WERI-Rb-1 (cell line): ENCODE results near the gene PCGF3.

Source experiments
- DNase-seq: peaks from one replicate; pipeline ENCODE4 v3.0.0-alpha.2; 2020
- H3K27ac ChIP-seq: fragments of 250-450 bp; sonication (Bioruptor Pico); 2 replicates; pipeline ENCODE4 v1.5.1; 2020; ENCODE audit warnings: mild to moderate bottlenecking, moderate library complexity
- H3K27me3 ChIP-seq: fragments of 250-450 bp; sonication (Bioruptor Pico); 2 replicates; pipeline ENCODE4 v1.5.1; 2021; ENCODE audit warnings: mild to moderate bottlenecking, low read depth, moderate library complexity; ENCODE audit not compliant: insufficient read depth, severe bottlenecking
- H3K36me3 ChIP-seq: fragments of 250-450 bp; sonication (Bioruptor Pico); 2 replicates; pipeline ENCODE4 v1.5.1; 2020; ENCODE audit warnings: mild to moderate bottlenecking, moderate library complexity
- H3K4me3 ChIP-seq: 2 replicates; pipeline ENCODE4 v1.5.1; 2011; ENCODE audit warnings: low read depth, mild to moderate bottlenecking, control low read depth, low read length
- H3K9me3 ChIP-seq: fragments of 250-450 bp; sonication (Bioruptor Pico); 2 replicates; pipeline ENCODE4 v1.5.1; 2021; ENCODE audit warnings: mild to moderate bottlenecking, moderate library complexity; ENCODE audit not compliant: severe bottlenecking
- CTCF ChIP-seq: IDR thresholded peaks from 2 replicates; pipeline ENCODE4 v1.5.1; 2011; ENCODE audit warnings: low read depth, mild to moderate bottlenecking, control low read depth, inconsistent platforms, low read length

The PCGF3 gene

DNA sequence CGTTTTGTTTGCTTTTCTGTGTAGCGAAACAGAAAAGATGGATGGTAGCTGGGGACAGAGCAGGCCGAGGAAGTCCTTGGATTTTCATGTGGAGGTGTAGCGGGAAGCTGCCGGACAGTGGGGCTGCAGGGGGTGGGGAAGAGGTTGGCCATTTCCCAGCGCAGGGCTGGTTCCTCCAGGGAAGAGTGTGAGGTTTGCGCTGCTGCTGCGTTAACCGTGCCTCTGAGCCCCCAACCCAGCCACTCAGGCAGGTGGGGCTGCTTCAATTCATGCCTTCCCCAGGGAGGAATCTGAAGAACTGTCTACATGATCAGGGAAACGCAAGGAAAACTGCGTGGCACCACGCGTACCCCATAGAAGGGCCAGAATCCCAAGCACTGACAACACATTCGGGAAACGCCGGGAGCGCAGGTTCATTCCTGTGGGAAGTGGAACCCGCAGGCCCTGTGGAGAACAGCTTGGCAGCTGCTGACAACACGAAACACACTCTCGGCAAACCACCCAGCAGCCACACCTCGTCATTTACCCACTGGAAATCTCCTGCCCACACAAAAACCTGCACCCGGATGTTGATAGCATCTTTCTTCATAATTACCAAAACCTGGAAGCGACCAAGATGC is 57.7 kb downstream of the PCGF3 start:
- no peak overlapping the region for H3K4me3 ChIP-seq
- H3K27me3 ChIP-seq, result no peaks in the 10 kb centered on the region
- peaks cover 8% of the 10 kb centered on the region for H3K9me3 ChIP-seq
- H3K36me3 ChIP-seq, result peaks cover 77% of the 10 kb centered on the region
- TF ChIP-seq CTCF, result no peak
- H3K27ac ChIP-seq, result peak overlapping the region; percentile 18; the same call in 1 of the 2 replicates
- DNase-seq, result no peak

- no peak overlapping the region for H3K27ac ChIP-seq
- DNase-seq, result no peak
- no peaks in the 10 kb centered on the region for H3K27me3 ChIP-seq
- peaks cover 83% of the 10 kb centered on the region for H3K36me3 ChIP-seq
- no peak overlapping the region for H3K4me3 ChIP-seq
- no peak for TF ChIP-seq CTCF
- peaks cover 8% of the 10 kb centered on the region for H3K9me3 ChIP-seq
Measured at GRCh38 chr4:763922-764321, 58.3 kb downstream of the PCGF3 start.

GRCh38 chr4:764405-765169 is 59.0 kb downstream of the PCGF3 start:
- TF ChIP-seq CTCF, result no peak
- DNase-seq, result no peak
- Histone ChIP-seq H3K9me3 (peaks cover 8% of the 10 kb centered on the region), H3K36me3 (peaks cover 90% of the 10 kb centered on the region), H3K4me3 (no peak overlapping the region), H3K27me3 (no peaks in the 10 kb centered on the region), H3K27ac (no peak overlapping the region)

DNA sequence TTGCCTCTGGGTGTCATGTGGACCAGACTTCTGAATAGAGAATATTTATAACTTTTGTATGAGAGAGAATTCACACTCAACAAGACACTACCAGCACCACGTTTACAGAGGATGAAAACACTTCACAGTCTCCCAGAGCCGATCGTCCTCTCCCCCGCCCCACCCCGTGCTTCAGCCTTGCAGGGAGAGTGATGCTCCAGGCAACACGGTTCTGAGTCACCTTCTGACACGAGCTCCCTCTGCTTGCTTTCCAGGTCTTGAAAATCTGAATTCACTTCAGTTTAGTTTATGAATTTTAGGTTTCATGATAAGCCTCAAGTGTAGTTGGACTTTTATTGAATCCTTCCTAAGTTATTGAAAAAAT is 60.5 kb downstream of the PCGF3 start:
- no peak for TF ChIP-seq CTCF
- no peak for DNase-seq
- Histone ChIP-seq H3K9me3 (peaks cover 8% of the 10 kb centered on the region), H3K4me3 (no peak overlapping the region), H3K36me3 (peaks cover 93% of the 10 kb centered on the region), H3K27me3 (no peaks in the 10 kb centered on the region), H3K27ac (no peak overlapping the region)

GRCh38 chr4:766559-767283 is 61.1 kb downstream of the PCGF3 start:
- no peak for TF ChIP-seq CTCF
- peaks cover 8% of the 10 kb centered on the region for H3K9me3 ChIP-seq
- H3K27ac ChIP-seq, result peak overlapping the region; percentile 11; the same call in 1 of the 2 replicates
- H3K36me3 ChIP-seq, result peaks cover 92% of the 10 kb centered on the region
- no peak for DNase-seq
- no peak overlapping the region for H3K4me3 ChIP-seq
- H3K27me3 ChIP-seq, result no peaks in the 10 kb centered on the region
